HL-60 (cell line): ENCODE measurements around the gene BARHL1.

ENCODE experiments used
- GABPA ChIP-seq: IDR thresholded peaks from 2 replicates; pipeline ENCODE4 v1.6.1; 2012; ENCODE audit warnings: low read depth
- POLR2AphosphoS5 ChIP-seq: IDR thresholded peaks from 2 replicates; pipeline ENCODE4 v1.6.1; 2012; ENCODE audit warnings: low read depth
- TF ChIP-seq, protein P1 (sequence below): IDR thresholded peaks from one replicate; pipeline ENCODE4 v1.5.1; 2011; ENCODE audit warnings: low read length, control low read depth, inconsistent platforms; ENCODE audit not compliant: insufficient read depth
- TF ChIP-seq, protein P2 (sequence below): IDR thresholded peaks from 2 replicates; pipeline ENCODE4 v1.6.1; 2012; ENCODE audit warnings: low read depth; ENCODE audit not compliant: insufficient replicate concordance

DNA sequence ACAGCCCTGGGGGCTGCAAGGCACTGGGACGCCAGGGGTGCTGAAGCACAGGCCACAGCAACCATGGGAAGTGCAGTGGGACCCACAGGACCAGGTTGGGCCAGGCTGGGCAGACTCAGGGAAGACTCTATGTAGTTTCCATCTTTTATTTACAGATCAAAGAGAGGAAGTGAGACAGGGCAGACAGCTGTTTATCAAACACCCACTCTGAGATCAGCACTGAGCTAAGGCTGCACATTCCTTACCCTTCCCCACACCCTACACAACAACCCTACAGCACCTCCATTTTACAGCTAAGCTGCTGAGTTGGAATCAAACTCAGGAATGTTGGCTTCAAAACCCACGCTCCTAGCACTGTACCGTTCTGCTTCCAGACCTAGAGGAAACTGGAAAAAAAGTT lies 19.8 kb downstream of the BARHL1 start:
- TF ChIP-seq, protein P1, sequence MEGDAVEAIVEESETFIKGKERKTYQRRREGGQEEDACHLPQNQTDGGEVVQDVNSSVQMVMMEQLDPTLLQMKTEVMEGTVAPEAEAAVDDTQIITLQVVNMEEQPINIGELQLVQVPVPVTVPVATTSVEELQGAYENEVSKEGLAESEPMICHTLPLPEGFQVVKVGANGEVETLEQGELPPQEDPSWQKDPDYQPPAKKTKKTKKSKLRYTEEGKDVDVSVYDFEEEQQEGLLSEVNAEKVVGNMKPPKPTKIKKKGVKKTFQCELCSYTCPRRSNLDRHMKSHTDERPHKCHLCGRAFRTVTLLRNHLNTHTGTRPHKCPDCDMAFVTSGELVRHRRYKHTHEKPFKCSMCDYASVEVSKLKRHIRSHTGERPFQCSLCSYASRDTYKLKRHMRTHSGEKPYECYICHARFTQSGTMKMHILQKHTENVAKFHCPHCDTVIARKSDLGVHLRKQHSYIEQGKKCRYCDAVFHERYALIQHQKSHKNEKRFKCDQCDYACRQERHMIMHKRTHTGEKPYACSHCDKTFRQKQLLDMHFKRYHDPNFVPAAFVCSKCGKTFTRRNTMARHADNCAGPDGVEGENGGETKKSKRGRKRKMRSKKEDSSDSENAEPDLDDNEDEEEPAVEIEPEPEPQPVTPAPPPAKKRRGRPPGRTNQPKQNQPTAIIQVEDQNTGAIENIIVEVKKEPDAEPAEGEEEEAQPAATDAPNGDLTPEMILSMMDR: no peak
- TF ChIP-seq POLR2AphosphoS5: no peak
- TF ChIP-seq, protein P2, sequence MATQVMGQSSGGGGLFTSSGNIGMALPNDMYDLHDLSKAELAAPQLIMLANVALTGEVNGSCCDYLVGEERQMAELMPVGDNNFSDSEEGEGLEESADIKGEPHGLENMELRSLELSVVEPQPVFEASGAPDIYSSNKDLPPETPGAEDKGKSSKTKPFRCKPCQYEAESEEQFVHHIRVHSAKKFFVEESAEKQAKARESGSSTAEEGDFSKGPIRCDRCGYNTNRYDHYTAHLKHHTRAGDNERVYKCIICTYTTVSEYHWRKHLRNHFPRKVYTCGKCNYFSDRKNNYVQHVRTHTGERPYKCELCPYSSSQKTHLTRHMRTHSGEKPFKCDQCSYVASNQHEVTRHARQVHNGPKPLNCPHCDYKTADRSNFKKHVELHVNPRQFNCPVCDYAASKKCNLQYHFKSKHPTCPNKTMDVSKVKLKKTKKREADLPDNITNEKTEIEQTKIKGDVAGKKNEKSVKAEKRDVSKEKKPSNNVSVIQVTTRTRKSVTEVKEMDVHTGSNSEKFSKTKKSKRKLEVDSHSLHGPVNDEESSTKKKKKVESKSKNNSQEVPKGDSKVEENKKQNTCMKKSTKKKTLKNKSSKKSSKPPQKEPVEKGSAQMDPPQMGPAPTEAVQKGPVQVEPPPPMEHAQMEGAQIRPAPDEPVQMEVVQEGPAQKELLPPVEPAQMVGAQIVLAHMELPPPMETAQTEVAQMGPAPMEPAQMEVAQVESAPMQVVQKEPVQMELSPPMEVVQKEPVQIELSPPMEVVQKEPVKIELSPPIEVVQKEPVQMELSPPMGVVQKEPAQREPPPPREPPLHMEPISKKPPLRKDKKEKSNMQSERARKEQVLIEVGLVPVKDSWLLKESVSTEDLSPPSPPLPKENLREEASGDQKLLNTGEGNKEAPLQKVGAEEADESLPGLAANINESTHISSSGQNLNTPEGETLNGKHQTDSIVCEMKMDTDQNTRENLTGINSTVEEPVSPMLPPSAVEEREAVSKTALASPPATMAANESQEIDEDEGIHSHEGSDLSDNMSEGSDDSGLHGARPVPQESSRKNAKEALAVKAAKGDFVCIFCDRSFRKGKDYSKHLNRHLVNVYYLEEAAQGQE: no peak
- no peak for TF ChIP-seq GABPA
